OCI-LY1 (cell line): ENCODE measurements around the gene PHF2.

Experiments used
- H2AFZ ChIP-seq: fragments of 200-600 bp; sonication (generic), shearing (Covaris generic); 2 replicates; pipeline ENCODE4 v1.6.0; 2014; ENCODE audit warnings: antibody characterized with exemption, mild to moderate bottlenecking, low read length
- H3F3A ChIP-seq: fragments of 200-600 bp; sonication (generic), shearing (Covaris generic); 2 replicates; pipeline ENCODE4 v1.6.0; 2014; ENCODE audit warnings: mild to moderate bottlenecking, antibody characterized with exemption, low read length, moderate library complexity; ENCODE audit not compliant: insufficient read depth
- H3K27ac ChIP-seq: fragments of 200-600 bp; sonication (generic); 2 replicates; pipeline ENCODE4 v1.5.1; 2014; ENCODE audit warnings: low read length, mixed run types, mild to moderate bottlenecking, low read depth; ENCODE audit not compliant: poor library complexity, severe bottlenecking
- H3K27me3 ChIP-seq: fragments of 200-600 bp; sonication (generic); 2 replicates; pipeline ENCODE4 v1.6.0; 2014; ENCODE audit warnings: antibody characterized with exemption, mild to moderate bottlenecking, low read length, moderate library complexity; ENCODE audit not compliant: insufficient read depth
- H3K36me3 ChIP-seq: fragments of 200-600 bp; sonication (generic); 2 replicates; pipeline ENCODE4 v1.6.1; 2014; ENCODE audit warnings: mild to moderate bottlenecking, antibody characterized with exemption, low read length, moderate library complexity, mixed read lengths; ENCODE audit not compliant: insufficient read depth
- H3K4me1 ChIP-seq: fragments of 200-600 bp; sonication (generic); 2 replicates; pipeline ENCODE4 v1.5.1; 2014; ENCODE audit warnings: mild to moderate bottlenecking, low read length, moderate library complexity; ENCODE audit not compliant: insufficient read depth, severe bottlenecking
- H3K4me2 ChIP-seq: fragments of 200-600 bp; sonication (generic), shearing (Covaris generic); 2 replicates; pipeline ENCODE4 v1.6.1; 2014; ENCODE audit warnings: low read length
- H3K4me3 ChIP-seq: fragments of 200-600 bp; sonication (generic); 2 replicates; pipeline ENCODE4 v1.5.1; 2014; ENCODE audit warnings: low read length, low read depth, mild to moderate bottlenecking, mixed read lengths; ENCODE audit not compliant: poor library complexity, severe bottlenecking
- H3K79me2 ChIP-seq: fragments of 200-600 bp; shearing (Covaris generic); 2 replicates; pipeline ENCODE4 v1.6.1; 2016; ENCODE audit warnings: mixed run types, low read length, mixed read lengths; ENCODE audit not compliant: insufficient read depth
- H3K9ac ChIP-seq: fragments of 200-600 bp; sonication (generic), shearing (Covaris generic); 2 replicates; pipeline ENCODE4 v1.6.1; 2014; ENCODE audit warnings: mild to moderate bottlenecking, low read length, mixed read lengths
- H3K9me2 ChIP-seq: fragments of 200-600 bp; sonication (generic), shearing (Covaris generic); 2 replicates; pipeline ENCODE4 v1.6.1; 2014; ENCODE audit warnings: low read depth, mild to moderate bottlenecking, low read length, mixed read lengths
- H3K9me3 ChIP-seq: fragments of 200-600 bp; shearing (Covaris generic); 2 replicates; pipeline ENCODE4 v1.6.1; 2014; ENCODE audit warnings: low read length, mixed read lengths
- H4K20me1 ChIP-seq: fragments of 200-600 bp; sonication (generic), shearing (Covaris generic); 2 replicates; pipeline ENCODE4 v1.6.0; 2016; ENCODE audit warnings: mild to moderate bottlenecking, low read length; ENCODE audit not compliant: insufficient read depth
- EZH2 ChIP-seq: fragments of 200-600 bp; sonication (generic), shearing (Covaris generic); IDR thresholded peaks from 2 replicates; pipeline ENCODE4 v1.8.0; 2017; ENCODE audit warnings: borderline replicate concordance, mixed run types, mild to moderate bottlenecking, antibody characterized with exemption, low read length, moderate library complexity, mixed read lengths
- TF ChIP-seq, protein P1 (sequence below): fragments of 200-600 bp; sonication (generic), shearing (Covaris generic); IDR thresholded peaks from 2 replicates; pipeline ENCODE4 v1.5.1; 2017; ENCODE audit warnings: mild to moderate bottlenecking, antibody characterized with exemption, low read length, moderate library complexity, mixed read lengths

The PHF2 gene

GRCh38 chr9:93657331-93658111 lies 81.1 kb downstream of the PHF2 start:
- Histone ChIP-seq H3K4me3 (no peak overlapping the region), H3K79me2 (no peaks in the 10 kb centered on the region), H3K27ac (no peak overlapping the region), H3K9ac (no peak overlapping the region), H3K4me2 (no peak overlapping the region), H3K27me3 (no peaks in the 10 kb centered on the region), H3K4me1 (no peaks in the 10 kb centered on the region), H3K36me3 (no peaks in the 10 kb centered on the region), H3K9me3 (no peaks in the 10 kb centered on the region), H2AFZ (no peak overlapping the region), H4K20me1 (no peaks in the 10 kb centered on the region), H3F3A (no peaks in the 10 kb centered on the region), H3K9me2 (no peaks in the 10 kb centered on the region)
- no peak for TF ChIP-seq EZH2
- TF ChIP-seq, protein P1, sequence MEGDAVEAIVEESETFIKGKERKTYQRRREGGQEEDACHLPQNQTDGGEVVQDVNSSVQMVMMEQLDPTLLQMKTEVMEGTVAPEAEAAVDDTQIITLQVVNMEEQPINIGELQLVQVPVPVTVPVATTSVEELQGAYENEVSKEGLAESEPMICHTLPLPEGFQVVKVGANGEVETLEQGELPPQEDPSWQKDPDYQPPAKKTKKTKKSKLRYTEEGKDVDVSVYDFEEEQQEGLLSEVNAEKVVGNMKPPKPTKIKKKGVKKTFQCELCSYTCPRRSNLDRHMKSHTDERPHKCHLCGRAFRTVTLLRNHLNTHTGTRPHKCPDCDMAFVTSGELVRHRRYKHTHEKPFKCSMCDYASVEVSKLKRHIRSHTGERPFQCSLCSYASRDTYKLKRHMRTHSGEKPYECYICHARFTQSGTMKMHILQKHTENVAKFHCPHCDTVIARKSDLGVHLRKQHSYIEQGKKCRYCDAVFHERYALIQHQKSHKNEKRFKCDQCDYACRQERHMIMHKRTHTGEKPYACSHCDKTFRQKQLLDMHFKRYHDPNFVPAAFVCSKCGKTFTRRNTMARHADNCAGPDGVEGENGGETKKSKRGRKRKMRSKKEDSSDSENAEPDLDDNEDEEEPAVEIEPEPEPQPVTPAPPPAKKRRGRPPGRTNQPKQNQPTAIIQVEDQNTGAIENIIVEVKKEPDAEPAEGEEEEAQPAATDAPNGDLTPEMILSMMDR, result no peak

GRCh38 chr9:93658184-93658925 lies 82.0 kb downstream of the PHF2 start:
- no peak for TF ChIP-seq EZH2
- TF ChIP-seq, protein P1, result no peak
- Histone ChIP-seq H3K79me2 (no peaks in the 10 kb centered on the region), H3K27ac (no peak overlapping the region), H3F3A (no peaks in the 10 kb centered on the region), H3K4me3 (no peak overlapping the region), H3K36me3 (no peaks in the 10 kb centered on the region; the same call in 1 of the 2 replicates), H4K20me1 (no peaks in the 10 kb centered on the region), H3K9me3 (no peaks in the 10 kb centered on the region), H3K9me2 (no peaks in the 10 kb centered on the region), H3K4me1 (no peaks in the 10 kb centered on the region), H3K27me3 (no peaks in the 10 kb centered on the region), H2AFZ (no peak overlapping the region), H3K9ac (no peak overlapping the region), H3K4me2 (no peak overlapping the region)

DNA sequence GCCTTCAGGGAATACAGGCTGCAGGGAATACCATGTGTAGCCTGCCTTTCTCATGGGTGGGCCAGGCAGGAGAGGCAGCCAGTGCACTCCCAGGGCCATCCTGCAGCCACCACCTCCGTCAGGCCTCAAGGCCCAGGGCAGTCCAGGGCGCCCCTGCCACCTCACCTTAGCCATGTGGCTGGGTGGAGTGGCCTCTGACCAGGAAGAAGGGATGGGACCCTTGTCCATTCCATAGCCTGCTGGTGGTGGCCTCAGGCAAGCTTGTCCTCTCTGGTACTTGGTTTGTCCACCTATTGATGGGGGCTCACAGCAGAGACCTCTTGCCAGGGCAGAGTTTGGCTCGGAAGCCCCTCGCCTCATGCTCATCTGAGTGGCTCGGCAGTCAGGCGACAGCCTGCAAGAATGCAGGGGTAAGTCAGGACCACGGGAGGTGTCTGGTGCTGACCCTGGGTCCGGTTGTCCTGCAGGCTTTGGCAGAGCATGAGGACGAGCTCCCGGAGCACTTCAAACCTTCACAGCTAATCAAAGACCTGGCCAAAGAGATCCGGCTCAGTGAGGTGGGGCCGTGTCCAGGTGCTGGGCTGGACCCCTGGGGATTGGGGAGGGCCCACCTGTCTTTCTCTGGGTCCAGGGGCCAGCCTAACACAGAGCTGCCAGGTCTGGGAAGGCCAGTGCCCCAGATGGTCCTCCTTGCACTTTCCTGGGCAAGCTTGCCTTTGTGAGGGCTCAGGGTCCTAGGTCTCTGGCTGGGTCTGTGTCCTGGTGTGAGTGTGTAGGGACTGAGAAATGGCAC lies 82.9 kb downstream of the PHF2 start:
- no peaks in the 10 kb centered on the region for H4K20me1 ChIP-seq

More for the DNA sequence above, 82.9 kb downstream of the PHF2 start:
- Histone ChIP-seq H3K27me3 (no peaks in the 10 kb centered on the region), H3K36me3 (no peaks in the 10 kb centered on the region; the same call in 1 of the 2 replicates), H3K4me1 (no peaks in the 10 kb centered on the region), H2AFZ (no peak overlapping the region), H3K9me3 (no peaks in the 10 kb centered on the region), H3K4me3 (no peak overlapping the region), H3K9ac (no peak overlapping the region), H3K4me2 (no peak overlapping the region), H3K27ac (no peak overlapping the region), H3F3A (no peaks in the 10 kb centered on the region), H3K79me2 (no peaks in the 10 kb centered on the region), H3K9me2 (no peaks in the 10 kb centered on the region)
- TF ChIP-seq EZH2, result no peak
- TF ChIP-seq, protein P1, result no peak
